ENCODE results near the gene CACNA2D2.

Gene CACNA2D2

GRCh38 chr3:50321336-50322114 is 181.9 kb downstream of the CACNA2D2 start:
- in situ Hi-C loops (cut with MboI; ENCODE audit: low sequenced_read_pairs, unreplicated experiment), result no loop called here
- TF ChIP-seq CTCF (IDR thresholded peaks at IDR 0.05; ENCODE audit: borderline replicate concordance, control extremely low read depth, extremely low read depth, insufficient read depth, missing control alignments), result peak; percentile 41
- peak; percentile 93 for DNase-seq (ENCODE audit: low spot score)

- TF ChIP-seq CTCF (IDR thresholded peaks at IDR 0.05; ENCODE audit: borderline replicate concordance, control extremely low read depth, extremely low read depth, insufficient read depth, missing control alignments), result no peak
- DNase-seq (ENCODE audit: low spot score), result peak; percentile 86
- in situ Hi-C loops (cut with MboI; ENCODE audit: low sequenced_read_pairs, unreplicated experiment), result no loop called here
These were observed 182.5 kb downstream of the CACNA2D2 start for GRCh38 chr3:50320853-50321335.

- in situ Hi-C loops (cut with MboI; ENCODE audit: low sequenced_read_pairs, unreplicated experiment), result no loop called here
- TF ChIP-seq CTCF (IDR thresholded peaks at IDR 0.05; ENCODE audit: borderline replicate concordance, control extremely low read depth, extremely low read depth, insufficient read depth, missing control alignments), result no peak
- DNase-seq (ENCODE audit: low spot score), result no peak
These were observed 183.4 kb downstream of the CACNA2D2 start for GRCh38 chr3:50319894-50320625.

GRCh38 chr3:50319181-50319893 is 184.1 kb downstream of the CACNA2D2 start:
- TF ChIP-seq CTCF (IDR thresholded peaks at IDR 0.05; ENCODE audit: borderline replicate concordance, control extremely low read depth, extremely low read depth, insufficient read depth, missing control alignments), result no peak
- DNase-seq (ENCODE audit: low spot score), result no peak
- in situ Hi-C loops (cut with MboI; ENCODE audit: low sequenced_read_pairs, unreplicated experiment), result no loop called here

- in situ Hi-C loops (cut with MboI; ENCODE audit: low sequenced_read_pairs, unreplicated experiment), result no loop called here
- no peak for TF ChIP-seq CTCF (IDR thresholded peaks at IDR 0.05; ENCODE audit: borderline replicate concordance, control extremely low read depth, extremely low read depth, insufficient read depth, missing control alignments)
- DNase-seq (ENCODE audit: low spot score), result no peak
These were observed 184.8 kb downstream of the CACNA2D2 start for GRCh38 chr3:50318615-50319014.

- TF ChIP-seq CTCF (IDR thresholded peaks at IDR 0.05; ENCODE audit: borderline replicate concordance, control extremely low read depth, extremely low read depth, insufficient read depth, missing control alignments), result no peak
- in situ Hi-C loops (cut with MboI; ENCODE audit: low sequenced_read_pairs, unreplicated experiment), result no loop called here
- DNase-seq (ENCODE audit: low spot score), result no peak
These were observed 185.3 kb downstream of the CACNA2D2 start for GRCh38 chr3:50318163-50318562.
